Activated CD8-positive, alpha-beta T cell treated with anti-CD3 and anti-CD28 coated beads for 36 hours (primary cell): ENCODE results near the gene PILRB. TPM values are rescaled to one million over a fixed set of nuclear protein-coding genes. Genes with fewer than 3 reads are reported as not detected.
A peak's percentile ranks its signal among the peaks of the same experiment; 100 is the strongest.

Source experiments
- ATAC-seq: fragments of 200-7000 bp; cut with Tn5 transposase; one replicate; pipeline ENCODE4 v1.10.0; 2021; ENCODE audit warnings: mild to moderate bottlenecking, moderate library complexity
- CTCF ChIA-PET: fragments of 350-600 bp; sonication (Branson Sonifier 250); formaldehyde crosslinking; loops from one replicate; lab custom pipeline; 2021; ENCODE audit warnings: antibody characterized with exemption; lab: Charles Lee
- POLR2A ChIA-PET: fragments of 350-600 bp; sonication (Branson Sonifier 250); formaldehyde crosslinking; loops from one replicate; lab custom pipeline; 2021; ENCODE audit warnings: antibody characterized with exemption; lab: Charles Lee
- DNase-seq: peaks from one replicate; pipeline ENCODE4 v3.0.0-alpha.2; 2020
- H3K27ac Mint-ChIP-seq: one replicate; pipeline ENCODE4 v1.8.0; 2021; ENCODE audit warnings: mild to moderate bottlenecking, mixed read lengths
- H3K27me3 Mint-ChIP-seq: one replicate; pipeline ENCODE4 v1.8.0; 2021; ENCODE audit warnings: mixed read lengths
- H3K36me3 Mint-ChIP-seq: one replicate; pipeline ENCODE4 v1.8.0; 2021; ENCODE audit warnings: low read depth, mixed read lengths
- H3K4me1 Mint-ChIP-seq: one replicate; pipeline ENCODE4 v1.8.0; 2021; ENCODE audit warnings: low read depth, mixed read lengths
- H3K4me3 Mint-ChIP-seq: one replicate; pipeline ENCODE4 v1.8.0; 2021; ENCODE audit warnings: mild to moderate bottlenecking, moderate library complexity, mixed read lengths
- H3K9me3 Mint-ChIP-seq: one replicate; pipeline ENCODE4 v1.8.0; 2021; ENCODE audit warnings: mixed read lengths
- CTCF ChIP-seq: fragments of 200-600 bp; IDR thresholded peaks from one replicate; pipeline ENCODE4 v1.8.0; 2022; ENCODE audit warnings: antibody characterized with exemption, mild to moderate bottlenecking
- intact Hi-C: fragments of 100-400 bp; cut with micrococcal nuclease; formaldehyde crosslinking; loops from one replicate; pipeline ENCODE4 v1.10.0; 2022
- total RNA-seq, 2 experiments: library from RNA; stranded (reverse); gene quantifications; one replicate each; pipeline ENCODE4 v1.2.3, GENCODE V29; 2021

Gene PILRB
- total RNA-seq, 2 experiments from 2014 or later: 43.7 to 46.8 TPM

- Mint-ChIP-seq H3K36me3 (peaks cover 43% of the 10 kb centered on the region), H3K4me3 (no peak overlapping the region), H3K27me3 (no peaks in the 10 kb centered on the region), H3K27ac (peak overlapping the region; percentile 66), H3K9me3 (no peaks in the 10 kb centered on the region), H3K4me1 (peaks cover 48% of the 10 kb centered on the region)
- intact Hi-C loops: loop anchor here (5.0 kb wide), 1 partner anchor 36 kb away; no protein-coding TSS in a partner anchor
- DNase-seq: peak; percentile 80
- TF ChIP-seq CTCF: no peak
- ChIA-PET POLR2A (interaction anchor here (1.0 to 3.1 kb wide), 2 partner anchors 13 to 67 kb away, joined by 4 to 26 read pairs; no protein-coding TSS in a partner anchor), CTCF (interaction anchor here (2.2 kb wide), 1 partner anchor 41 kb away, joined by 10 read pairs; no protein-coding TSS in a partner anchor)
- ATAC-seq: peak; percentile 50
These were observed 8.7 kb downstream of the PILRB start for GRCh38 chr7:100366411-100367250.

- CTCF ChIA-PET: no interaction called here
- Mint-ChIP-seq H3K4me3 (no peak overlapping the region), H3K9me3 (no peaks in the 10 kb centered on the region), H3K36me3 (peaks cover 37% of the 10 kb centered on the region), H3K27me3 (no peaks in the 10 kb centered on the region), H3K27ac (peak overlapping the region; percentile 66), H3K4me1 (peaks cover 54% of the 10 kb centered on the region)
- POLR2A ChIA-PET: no interaction called here
- no peak for DNase-seq
- no peak for TF ChIP-seq CTCF
- intact Hi-C loops: loop anchor here (5.0 kb wide), 1 partner anchor 35 kb away; no protein-coding TSS in a partner anchor
- no peak for ATAC-seq
These were observed 9.3 kb downstream of the PILRB start for GRCh38 chr7:100367251-100367620.

- Mint-ChIP-seq H3K36me3 (peaks cover 31% of the 10 kb centered on the region), H3K4me1 (peaks cover 57% of the 10 kb centered on the region), H3K9me3 (no peaks in the 10 kb centered on the region), H3K27ac (peak overlapping the region; percentile 61), H3K27me3 (no peaks in the 10 kb centered on the region), H3K4me3 (no peak overlapping the region)
- POLR2A ChIA-PET: interaction anchor here (0.6 to 1.4 kb wide), 6 partner anchors 9 to 82 kb away, joined by 3 to 5 read pairs (median 3); no protein-coding TSS in a partner anchor
- intact Hi-C loops: loop anchor here (5.0 kb wide), 1 partner anchor 34 kb away; no protein-coding TSS in a partner anchor
- no peak for ATAC-seq
- no peak for TF ChIP-seq CTCF
- CTCF ChIA-PET: interaction anchor here (1.1 to 2.1 kb wide), 2 partner anchors 20 to 39 kb away, joined by 3 to 6 read pairs; no protein-coding TSS in a partner anchor
- no peak for DNase-seq
These were observed 10.0 kb downstream of the PILRB start for GRCh38 chr7:100367676-100368613.

- no peak for DNase-seq
- peaks cover 20% of the 10 kb centered on the region for H3K36me3 Mint-ChIP-seq
- no peak overlapping the region for H3K4me3 Mint-ChIP-seq
- H3K27me3 Mint-ChIP-seq: no peaks in the 10 kb centered on the region
- intact Hi-C loops: loop anchor here (5.0 kb wide), 1 partner anchor 33 kb away; no protein-coding TSS in a partner anchor
- peak overlapping the region; percentile 61 for H3K27ac Mint-ChIP-seq
- no peak for TF ChIP-seq CTCF
- peaks cover 54% of the 10 kb centered on the region for H3K4me1 Mint-ChIP-seq
- ChIA-PET POLR2A (interaction anchor here (1.0 to 1.4 kb wide), 6 partner anchors 10 to 22 kb away, joined by 3 to 5 read pairs (median 4); no protein-coding TSS in a partner anchor), CTCF (interaction anchor here (0.6 to 2.1 kb wide), 2 partner anchors 38 to 231 kb away, joined by 3 to 6 read pairs; no protein-coding TSS in a partner anchor)
- no peaks in the 10 kb centered on the region for H3K9me3 Mint-ChIP-seq
- no peak for ATAC-seq
These were observed 11.2 kb downstream of the PILRB start for GRCh38 chr7:100369105-100369504.
